Osteoblast (primary cell): ENCODE results near the gene AK9. TPM values are rescaled to one million over a fixed set of nuclear protein-coding genes. Genes with fewer than 3 reads are reported as not detected.

Experiments used
- DNase-seq: peaks from one replicate; pipeline ENCODE4 v3.0.0; 2011; ENCODE audit warnings: low spot score, mixed read lengths; ENCODE audit not compliant: insufficient read length; ENCODE audit errors: missing footprints
- H2AFZ ChIP-seq: 2 replicates; pipeline ENCODE4 v1.6.0; 2011; ENCODE audit warnings: mild to moderate bottlenecking, low read length
- H3K27ac ChIP-seq: 2 replicates; pipeline ENCODE4 v1.5.1; 2011; ENCODE audit warnings: mild to moderate bottlenecking, low read depth, low read length, moderate library complexity
- H3K27me3 ChIP-seq: 2 replicates; pipeline ENCODE4 v1.6.0; 2012; ENCODE audit warnings: mild to moderate bottlenecking, control low read depth, inconsistent platforms, low read length, moderate library complexity; ENCODE audit not compliant: insufficient read depth
- H3K36me3 ChIP-seq: 2 replicates; pipeline ENCODE4 v1.5.1; 2011; ENCODE audit warnings: mild to moderate bottlenecking, low read length, control low read depth, moderate library complexity; ENCODE audit not compliant: insufficient read depth
- H3K4me1 ChIP-seq: 2 replicates; pipeline ENCODE4 v1.5.1; 2011; ENCODE audit warnings: mild to moderate bottlenecking, low read length, control low read depth, moderate library complexity; ENCODE audit not compliant: insufficient read depth
- H3K4me2 ChIP-seq: 2 replicates; pipeline ENCODE4 v1.6.0; 2011; ENCODE audit warnings: mild to moderate bottlenecking, low read length; ENCODE audit not compliant: insufficient read depth
- H3K4me3 ChIP-seq: fragments of 200-600 bp; sonication (generic); 3 replicates; pipeline ENCODE4 v1.5.1; 2012; ENCODE audit warnings: mild to moderate bottlenecking, low read length, inconsistent platforms; ENCODE audit not compliant: insufficient read depth
- H3K79me2 ChIP-seq: 2 replicates; pipeline ENCODE4 v1.6.0; 2012; ENCODE audit warnings: mild to moderate bottlenecking, low read length, control low read depth, inconsistent platforms; ENCODE audit not compliant: insufficient read depth
- H3K9me3 ChIP-seq: 2 replicates; pipeline ENCODE4 v1.5.1; 2011; ENCODE audit warnings: low read depth, low read length, control low read depth
- H4K20me1 ChIP-seq: 2 replicates; pipeline ENCODE4 v1.6.0; 2012; ENCODE audit warnings: mild to moderate bottlenecking, low read length, control low read depth; ENCODE audit not compliant: insufficient read depth
- CTCF ChIP-seq: IDR thresholded peaks from 2 replicates; pipeline ENCODE4 v1.5.1; 2011; ENCODE audit warnings: mild to moderate bottlenecking, low read depth, low read length, moderate library complexity; ENCODE audit errors: extremely low read depth
- total RNA-seq: library from RNA; depleted of rRNA; stranded (reverse); fragments of >200 nt; gene quantifications from 2 replicates; pipeline ENCODE4 v1.2.3, GENCODE V29; 2012

AK9 gene
- total RNA-seq, 1 donor: 5.8 TPM

GRCh38 chr6:109722011-109722410 lies 31.0 kb upstream of the AK9 start:
- H3K79me2 ChIP-seq: no peaks in the 10 kb centered on the region
- no peak for TF ChIP-seq CTCF
- H3K9me3 ChIP-seq: no peaks in the 10 kb centered on the region
- H3K27me3 ChIP-seq: no peaks in the 10 kb centered on the region
- no peak overlapping the region for H3K4me2 ChIP-seq
- no peak overlapping the region for H3K4me3 ChIP-seq
- no peak for DNase-seq
- no peaks in the 10 kb centered on the region for H3K36me3 ChIP-seq
- H4K20me1 ChIP-seq: no peaks in the 10 kb centered on the region
- H2AFZ ChIP-seq: no peak overlapping the region
- H3K27ac ChIP-seq: no peak overlapping the region
- H3K4me1 ChIP-seq: no peaks in the 10 kb centered on the region

- no peaks in the 10 kb centered on the region for H3K4me1 ChIP-seq
- no peak overlapping the region for H3K4me2 ChIP-seq
- H3K36me3 ChIP-seq: no peaks in the 10 kb centered on the region
- no peaks in the 10 kb centered on the region for H3K27me3 ChIP-seq
- H4K20me1 ChIP-seq: no peaks in the 10 kb centered on the region
- H3K4me3 ChIP-seq: no peak overlapping the region
- TF ChIP-seq CTCF: no peak
- no peak overlapping the region for H2AFZ ChIP-seq
- DNase-seq: no peak
- no peaks in the 10 kb centered on the region for H3K79me2 ChIP-seq
- H3K27ac ChIP-seq: no peak overlapping the region
- no peaks in the 10 kb centered on the region for H3K9me3 ChIP-seq
Observed at GRCh38 chr6:109720311-109720710, 29.3 kb upstream of the AK9 start.

GRCh38 chr6:109718991-109719390 lies 28.0 kb upstream of the AK9 start:
- no peak overlapping the region for H3K4me2 ChIP-seq
- no peaks in the 10 kb centered on the region for H3K9me3 ChIP-seq
- H3K4me1 ChIP-seq: no peaks in the 10 kb centered on the region
- no peaks in the 10 kb centered on the region for H3K27me3 ChIP-seq
- H3K27ac ChIP-seq: no peak overlapping the region
- no peaks in the 10 kb centered on the region for H3K36me3 ChIP-seq
- no peak overlapping the region for H2AFZ ChIP-seq
- DNase-seq: no peak
- peaks cover 2% of the 10 kb centered on the region for H3K79me2 ChIP-seq
- H3K4me3 ChIP-seq: no peak overlapping the region
- peaks cover 2% of the 10 kb centered on the region for H4K20me1 ChIP-seq
- TF ChIP-seq CTCF: no peak

- no peak for TF ChIP-seq CTCF
- no peak for DNase-seq
- Histone ChIP-seq H3K36me3 (no peaks in the 10 kb centered on the region), H3K27ac (no peak overlapping the region), H3K27me3 (no peaks in the 10 kb centered on the region), H3K79me2 (peaks cover 12% of the 10 kb centered on the region), H3K9me3 (no peaks in the 10 kb centered on the region), H3K4me1 (no peaks in the 10 kb centered on the region), H3K4me2 (no peak overlapping the region), H3K4me3 (no peak overlapping the region), H2AFZ (no peak overlapping the region), H4K20me1 (peaks cover 10% of the 10 kb centered on the region)
Observed at GRCh38 chr6:109717971-109718370, 27.0 kb upstream of the AK9 start.
